Nephron (organoid): ENCODE data around the gene C19orf81.

ENCODE experiments used
- H3K27ac Mint-ChIP-seq, 3 experiments: 2 replicates each; pipeline ENCODE4 v1.8.0; 2020; ENCODE audit warnings: mixed read lengths in 3 of 3, mild to moderate bottlenecking in 2 of 3, moderate library complexity in 1 of 3
- H3K27me3 Mint-ChIP-seq: 2 replicates; pipeline ENCODE4 v1.8.0; 2021; ENCODE audit warnings: low read depth, mild to moderate bottlenecking, moderate library complexity, mixed read lengths
- H3K36me3 Mint-ChIP-seq: 2 replicates; pipeline ENCODE4 v1.8.0; 2020; ENCODE audit warnings: low read depth, mixed read lengths
- H3K4me1 Mint-ChIP-seq: 2 replicates; pipeline ENCODE4 v1.8.0; 2020; ENCODE audit warnings: mixed read lengths
- H3K4me3 Mint-ChIP-seq, 3 experiments: 2 replicates each; pipeline ENCODE4 v1.8.0; 2020; ENCODE audit warnings: mild to moderate bottlenecking in 3 of 3, mixed read lengths in 3 of 3, moderate library complexity in 2 of 3
- H3K9me3 Mint-ChIP-seq: 2 replicates; pipeline ENCODE4 v1.8.0; 2020; ENCODE audit warnings: mixed read lengths
- CTCF ChIP-seq, 3 experiments: fragments of 200-600 bp; sonication (generic); IDR thresholded peaks; one replicate each; pipeline ENCODE4 v1.5.0; 2021; ENCODE audit warnings: antibody characterized with exemption in 3 of 3; ENCODE audit not compliant: unreplicated experiment in 3 of 3

Gene C19orf81

GRCh38 chr19:50701367-50701985 lies 52.2 kb downstream of the C19orf81 start:
- TF ChIP-seq CTCF (IDR thresholded peaks at IDR 0.05; ENCODE audit: unreplicated experiment in 3 of 3), result no peak
- Mint-ChIP-seq H3K4me1 (no peaks in the 10 kb centered on the region), H3K27ac (no peak overlapping the region), H3K9me3 (no peaks in the 10 kb centered on the region), H3K36me3 (no peaks in the 10 kb centered on the region), H3K27me3 (peaks cover 61% of the 10 kb centered on the region), H3K4me3 (no peak overlapping the region)

- no peak overlapping the region for H3K27ac Mint-ChIP-seq
- TF ChIP-seq CTCF (IDR thresholded peaks at IDR 0.05; ENCODE audit: unreplicated experiment in 3 of 3), result no peak
- H3K9me3 Mint-ChIP-seq, result no peaks in the 10 kb centered on the region
- H3K36me3 Mint-ChIP-seq, result no peaks in the 10 kb centered on the region
- H3K4me3 Mint-ChIP-seq, result no peak overlapping the region
- peaks cover 60% of the 10 kb centered on the region for H3K27me3 Mint-ChIP-seq
- H3K4me1 Mint-ChIP-seq, result no peaks in the 10 kb centered on the region
Measured at GRCh38 chr19:50702158-50702870, 53.1 kb downstream of the C19orf81 start.

DNA sequence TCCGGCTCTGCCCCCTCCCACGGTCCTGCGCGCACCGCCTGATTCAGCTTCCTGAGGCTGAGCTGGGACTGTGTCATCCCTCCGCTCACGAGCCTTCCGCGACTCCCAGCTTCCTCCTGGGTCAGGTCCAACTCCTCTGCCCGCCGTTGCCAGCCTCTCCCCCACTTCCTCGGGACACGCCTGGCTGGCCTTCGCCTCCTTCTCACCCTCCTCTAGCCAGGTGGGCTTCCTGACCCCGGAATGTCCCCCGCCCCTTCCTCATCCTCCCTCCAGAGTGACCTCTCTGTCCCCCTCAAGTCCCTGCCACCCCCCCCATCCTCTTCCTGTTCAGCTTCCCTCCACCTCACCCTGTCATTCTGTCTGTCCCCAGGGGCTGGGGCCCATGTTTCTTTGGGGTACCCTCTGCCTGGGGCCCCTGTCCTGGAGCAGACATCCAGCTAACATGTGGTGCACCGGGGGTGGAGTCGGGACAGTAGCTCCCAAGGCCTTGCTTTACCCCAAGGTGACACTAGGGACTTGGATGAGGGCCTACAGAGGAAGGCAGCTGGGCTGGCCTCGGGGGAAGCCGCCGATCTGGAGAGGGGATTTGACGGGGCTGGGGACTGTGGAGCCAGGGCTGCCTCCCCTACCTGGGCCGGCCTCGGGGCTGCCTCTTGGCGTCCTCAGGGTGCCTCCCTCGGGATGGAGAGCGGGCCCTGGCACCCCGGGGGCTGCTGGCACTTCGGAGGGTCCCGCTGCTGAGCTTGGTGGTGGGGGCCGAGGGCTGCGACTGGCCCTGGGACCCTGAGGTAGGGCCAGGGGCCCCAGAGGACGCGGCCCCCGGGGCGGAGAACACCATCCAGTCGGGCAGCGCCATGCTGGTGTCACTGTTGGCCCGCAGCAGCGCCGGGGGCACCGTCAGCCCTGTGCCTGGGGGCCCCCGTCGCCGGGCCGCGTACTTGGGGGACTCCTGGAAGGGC lies 53.9 kb downstream of the C19orf81 start:
- no peaks in the 10 kb centered on the region for H3K36me3 Mint-ChIP-seq
- H3K4me3 Mint-ChIP-seq, result no peak overlapping the region
- H3K4me1 Mint-ChIP-seq, result no peaks in the 10 kb centered on the region
- H3K27ac Mint-ChIP-seq, result no peak overlapping the region
- peaks cover 52% of the 10 kb centered on the region for H3K27me3 Mint-ChIP-seq
- no peak for TF ChIP-seq CTCF (IDR thresholded peaks at IDR 0.05; ENCODE audit: unreplicated experiment in 3 of 3)
- H3K9me3 Mint-ChIP-seq, result no peaks in the 10 kb centered on the region

- no peak overlapping the region for H3K27ac Mint-ChIP-seq
- H3K27me3 Mint-ChIP-seq, result peaks cover 46% of the 10 kb centered on the region
- TF ChIP-seq CTCF (IDR thresholded peaks at IDR 0.05; ENCODE audit: unreplicated experiment in 3 of 3), result peak; percentile 13 to 54 (median 25)
- H3K4me1 Mint-ChIP-seq, result no peaks in the 10 kb centered on the region
- H3K4me3 Mint-ChIP-seq, result no peak overlapping the region
- H3K9me3 Mint-ChIP-seq, result no peaks in the 10 kb centered on the region
- peaks cover 5% of the 10 kb centered on the region for H3K36me3 Mint-ChIP-seq
Measured at GRCh38 chr19:50703915-50704796, 54.9 kb downstream of the C19orf81 start.

DNA sequence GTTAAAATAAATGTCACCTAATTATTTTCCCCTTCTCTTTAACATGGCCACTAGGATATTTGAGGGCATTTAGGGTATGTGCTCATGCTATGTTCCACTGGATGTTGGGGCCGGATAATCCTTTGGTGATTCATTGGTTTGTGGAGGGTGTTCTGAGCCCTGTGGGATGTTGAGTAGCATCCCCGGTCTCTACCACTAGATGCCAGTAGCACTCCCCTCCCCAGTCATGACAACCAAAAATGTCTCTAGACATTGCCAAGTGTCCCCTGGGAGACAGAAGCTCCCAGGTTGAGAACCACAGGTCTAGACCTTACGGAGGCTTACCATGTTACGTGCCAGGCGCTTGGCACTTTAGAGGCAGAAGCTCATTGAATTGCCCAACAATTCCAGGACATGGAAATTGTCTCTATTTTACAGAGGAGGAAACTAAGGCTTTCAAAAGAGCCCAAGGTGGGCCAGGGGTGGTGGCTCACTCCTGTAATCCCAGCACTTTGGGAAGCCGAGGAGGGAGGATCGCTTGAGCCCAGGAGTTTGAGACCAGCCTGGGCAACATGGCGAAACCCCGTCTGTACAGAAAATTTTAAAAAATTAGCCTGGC lies 56.3 kb downstream of the C19orf81 start:
- TF ChIP-seq CTCF (IDR thresholded peaks at IDR 0.05; ENCODE audit: unreplicated experiment in 3 of 3), result peak; percentile 66 to 71 (median 69)
- no peaks in the 10 kb centered on the region for H3K4me1 Mint-ChIP-seq
- no peak overlapping the region for H3K27ac Mint-ChIP-seq
- peaks cover 34% of the 10 kb centered on the region for H3K27me3 Mint-ChIP-seq
- H3K36me3 Mint-ChIP-seq, result peaks cover 9% of the 10 kb centered on the region
- no peak overlapping the region for H3K4me3 Mint-ChIP-seq
- no peaks in the 10 kb centered on the region for H3K9me3 Mint-ChIP-seq
